Measurements from ENCODE around the gene RAI1. TPM values are rescaled to one million over a fixed set of nuclear protein-coding genes. Genes with fewer than 3 reads are reported as not detected.

Gene RAI1
- total RNA-seq, 1 donor from 2014 or later, result 29.2 TPM

DNA sequence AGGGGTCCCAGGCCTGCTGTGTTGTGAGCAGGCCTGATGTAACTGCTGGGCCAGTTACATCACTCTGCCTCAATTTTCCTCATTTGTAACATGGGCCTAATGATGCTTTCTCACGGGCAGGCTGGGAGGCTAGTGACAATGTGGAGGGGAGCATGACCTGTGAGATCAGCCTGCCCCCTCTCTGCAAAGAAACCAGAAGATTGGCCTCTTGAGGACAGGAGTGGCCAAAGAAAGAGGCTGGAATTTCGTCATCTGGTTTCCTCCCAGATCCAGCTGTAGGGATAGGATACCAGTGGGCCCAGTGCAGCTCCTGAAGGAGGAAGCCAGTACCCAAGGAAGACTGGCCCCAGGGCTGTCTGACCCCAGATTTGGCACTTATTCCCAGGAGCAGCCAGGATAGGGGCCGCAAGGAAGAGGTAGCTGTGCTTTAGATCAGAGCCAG is 156.1 kb downstream of the RAI1 start:
- H3K4me3 ChIP-seq, result peak overlapping the region; percentile 77 to 80
- H3K27me3 ChIP-seq, result no peaks in the 10 kb centered on the region
- TF ChIP-seq, protein P1, sequence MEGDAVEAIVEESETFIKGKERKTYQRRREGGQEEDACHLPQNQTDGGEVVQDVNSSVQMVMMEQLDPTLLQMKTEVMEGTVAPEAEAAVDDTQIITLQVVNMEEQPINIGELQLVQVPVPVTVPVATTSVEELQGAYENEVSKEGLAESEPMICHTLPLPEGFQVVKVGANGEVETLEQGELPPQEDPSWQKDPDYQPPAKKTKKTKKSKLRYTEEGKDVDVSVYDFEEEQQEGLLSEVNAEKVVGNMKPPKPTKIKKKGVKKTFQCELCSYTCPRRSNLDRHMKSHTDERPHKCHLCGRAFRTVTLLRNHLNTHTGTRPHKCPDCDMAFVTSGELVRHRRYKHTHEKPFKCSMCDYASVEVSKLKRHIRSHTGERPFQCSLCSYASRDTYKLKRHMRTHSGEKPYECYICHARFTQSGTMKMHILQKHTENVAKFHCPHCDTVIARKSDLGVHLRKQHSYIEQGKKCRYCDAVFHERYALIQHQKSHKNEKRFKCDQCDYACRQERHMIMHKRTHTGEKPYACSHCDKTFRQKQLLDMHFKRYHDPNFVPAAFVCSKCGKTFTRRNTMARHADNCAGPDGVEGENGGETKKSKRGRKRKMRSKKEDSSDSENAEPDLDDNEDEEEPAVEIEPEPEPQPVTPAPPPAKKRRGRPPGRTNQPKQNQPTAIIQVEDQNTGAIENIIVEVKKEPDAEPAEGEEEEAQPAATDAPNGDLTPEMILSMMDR (IDR thresholded peaks at IDR 0.05), result no peak
- TF ChIP-seq POLR2AphosphoS5 (IDR thresholded peaks at IDR 0.05; ENCODE audit: insufficient read depth in 1 of 2, low read depth in 1 of 2), result peak in 1 of 2 donors; percentile 45
- no peaks in the 10 kb centered on the region for H3K9me3 ChIP-seq
- intact Hi-C loops (cut with DNase I), result no loop called here
- H3K4me1 ChIP-seq, result peaks cover 81% of the 10 kb centered on the region
- H3K27ac ChIP-seq, result peak overlapping the region; percentile 97
- no peaks in the 10 kb centered on the region for H3K36me3 ChIP-seq
- DNase-seq (ENCODE audit: extremely low spot score in 2 of 2), result peak in 1 of 2 donors; percentile 95

- intact Hi-C loops (cut with DNase I), result no loop called here
- TF ChIP-seq, protein P1 (IDR thresholded peaks at IDR 0.05), result no peak
- no peak for TF ChIP-seq POLR2A (IDR thresholded peaks at IDR 0.05)
- H3K36me3 ChIP-seq, result no peaks in the 10 kb centered on the region
- no peak for DNase-seq (ENCODE audit: extremely low spot score in 2 of 2)
- H3K4me1 ChIP-seq, result peaks cover 81% of the 10 kb centered on the region
- no peaks in the 10 kb centered on the region for H3K9me3 ChIP-seq
- peak overlapping the region; percentile 97 for H3K27ac ChIP-seq
- no peak overlapping the region for H3K4me3 ChIP-seq
- H3K27me3 ChIP-seq, result no peaks in the 10 kb centered on the region
Measured at GRCh38 chr17:17837966-17838962, 157.0 kb downstream of the RAI1 start.

DNA sequence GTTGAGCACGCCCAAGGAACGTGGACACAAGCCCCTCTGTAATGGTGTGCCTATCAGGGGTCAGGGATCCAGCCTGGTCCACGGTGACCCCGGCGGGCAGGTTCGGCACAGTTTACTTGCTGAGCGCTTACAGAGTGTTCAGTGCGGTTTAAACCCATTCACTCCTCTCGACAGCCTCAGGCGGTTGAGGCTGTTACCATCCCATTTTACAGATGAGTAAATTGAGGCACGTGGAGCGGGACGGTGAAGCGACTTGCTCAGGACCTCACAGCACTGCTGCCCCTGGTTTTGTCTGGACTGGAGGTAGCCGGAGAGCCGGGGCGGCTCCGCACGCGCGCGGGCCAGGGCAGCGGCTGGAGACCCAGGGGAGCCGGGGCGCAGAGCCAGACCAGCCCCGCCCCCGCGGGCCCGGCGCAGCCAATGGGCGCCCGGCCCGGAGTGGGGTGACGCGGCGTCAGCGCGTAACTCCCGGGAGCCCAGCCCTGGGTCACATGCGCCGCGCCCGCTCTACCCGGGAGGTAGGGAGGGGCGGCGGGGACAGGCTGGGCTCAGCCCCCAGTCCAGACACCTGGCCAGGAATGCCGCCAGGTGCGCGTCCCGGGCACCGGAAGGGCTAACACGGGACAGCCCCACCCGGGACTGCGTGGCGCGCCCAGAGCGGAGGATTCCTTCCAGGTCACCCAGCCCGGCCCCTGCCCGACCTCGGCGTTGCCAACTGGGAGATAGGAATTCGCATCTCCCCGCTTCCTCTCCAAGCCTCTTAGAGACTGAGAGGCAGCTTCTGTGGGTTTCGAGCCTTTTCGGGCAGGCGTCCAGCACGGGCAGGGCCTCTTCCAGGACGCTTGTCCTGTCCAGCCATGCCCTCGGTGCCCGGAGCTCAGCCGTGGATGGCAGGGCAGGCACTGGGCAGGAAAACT is 158.8 kb downstream of the RAI1 start:
- DNase-seq (ENCODE audit: extremely low spot score in 2 of 2), result no peak
- intact Hi-C loops (cut with DNase I), result no loop called here
- H3K27ac ChIP-seq, result peak overlapping the region; percentile 97
- H3K4me1 ChIP-seq, result peaks cover 66% of the 10 kb centered on the region
- H3K36me3 ChIP-seq, result no peaks in the 10 kb centered on the region
- H3K4me3 ChIP-seq, result peak overlapping the region; percentile 48 to 50
- H3K9me3 ChIP-seq, result no peaks in the 10 kb centered on the region
- TF ChIP-seq, protein P1 (IDR thresholded peaks at IDR 0.05), result no peak
- TF ChIP-seq POLR2A (IDR thresholded peaks at IDR 0.05) (peak in 1 of 2 donors; percentile 76), POLR2AphosphoS5 (IDR thresholded peaks at IDR 0.05; ENCODE audit: insufficient read depth in 1 of 2, low read depth in 1 of 2) (peak; percentile 82 to 95)
- no peaks in the 10 kb centered on the region for H3K27me3 ChIP-seq

GRCh38 chr17:17840751-17841591 is 159.7 kb downstream of the RAI1 start:
- TF ChIP-seq POLR2A (IDR thresholded peaks at IDR 0.05) (no peak), POLR2AphosphoS5 (IDR thresholded peaks at IDR 0.05; ENCODE audit: insufficient read depth in 1 of 2, low read depth in 1 of 2) (peak in 1 of 2 donors; percentile 67)
- H3K36me3 ChIP-seq, result no peaks in the 10 kb centered on the region
- peak overlapping the region; percentile 48 to 50 for H3K4me3 ChIP-seq
- intact Hi-C loops (cut with DNase I), result no loop called here
- no peak for DNase-seq (ENCODE audit: extremely low spot score in 2 of 2)
- H3K27ac ChIP-seq, result peak overlapping the region; percentile 97
- H3K4me1 ChIP-seq, result peaks cover 56% of the 10 kb centered on the region
- no peaks in the 10 kb centered on the region for H3K9me3 ChIP-seq
- H3K27me3 ChIP-seq, result no peaks in the 10 kb centered on the region
